HepG2 (cell line): ENCODE results near the gene UBE2D3. TPM values are rescaled to one million over a fixed set of nuclear protein-coding genes. Genes with fewer than 3 reads are reported as not detected.

Experiments
- ATAC-seq: fragments of 200-7000 bp; cut with Tn5 transposase; 3 replicates; pipeline ENCODE4 v1.9.1; 2020; ENCODE audit warnings: mild to moderate bottlenecking, moderate library complexity
- BruUV-seq: library from RNA; stranded (reverse); fragments of 400-500 nt; replicated peaks from 2 replicates; lab custom pipeline; 2021; lab: Mats Ljungman, UMichigan
- CTCF ChIA-PET: fragments of 300-600 bp; formaldehyde crosslinking; extraction: SDS; loops from one replicate; lab custom pipeline; 2021; ENCODE audit warnings: low total read pairs, inconsistent platforms, low intra/inter-chr PET ratio; lab: Yijun Ruan, JAX
- POLR2A ChIA-PET: fragments of 350-600 bp; sonication (Branson Sonifier 250); formaldehyde crosslinking; loops from one replicate; lab custom pipeline; 2020; ENCODE audit warnings: antibody characterized with exemption, inconsistent platforms; lab: Yijun Ruan, JAX
- DNase-seq: peaks from one replicate; pipeline ENCODE4 v3.0.0-alpha.2; 2015; ENCODE audit warnings: low spot score
- FAIRE-seq: peaks from 3 replicates; lab custom pipeline; 2011; peaks lifted over from hg19 to GRCh38; lab: Jason Lieb, UNC
- H2AFZ ChIP-seq: one replicate; pipeline ENCODE4 v1.6.1; 2011; ENCODE audit warnings: low read length, inconsistent platforms
- H3K27ac ChIP-seq: fragments of 300-600 bp; 3 replicates; pipeline ENCODE4 v1.8.0; 2011; ENCODE audit warnings: mixed run types, mild to moderate bottlenecking, mixed read lengths, low read length, inconsistent platforms; ENCODE audit not compliant: insufficient read depth; ENCODE audit errors: extremely low read length
- H3K27me3 ChIP-seq, 2 experiments: fragments of 200-600 bp in 1 of 2; 2 replicates in 1 of 2; 3 replicates in 1 of 2; pipeline versions ENCODE4 v1.6.0 to v1.8.0; 2011; ENCODE audit warnings: low read length in 2 of 2, mild to moderate bottlenecking in 2 of 2, moderate library complexity in 2 of 2, inconsistent platforms in 1 of 2; ENCODE audit not compliant: insufficient read depth in 2 of 2, control insufficient read depth in 1 of 2
- H3K36me3 ChIP-seq, 2 experiments: fragments of 200-600 bp in 1 of 2; replicated peaks in 1 of 2; 2 replicates in 1 of 2; 3 replicates in 1 of 2; pipeline versions ENCODE4 v1.5.1 to v1.8.0; 2011; ENCODE audit warnings: low read length in 2 of 2, inconsistent platforms in 1 of 2; ENCODE audit not compliant: insufficient read depth in 2 of 2, control insufficient read depth in 1 of 2
- H3K4me1 ChIP-seq: 2 replicates; pipeline ENCODE4 v1.5.1; 2012; ENCODE audit warnings: low read length, inconsistent platforms; ENCODE audit not compliant: insufficient read depth
- H3K4me2 ChIP-seq: 2 replicates; pipeline ENCODE4 v1.6.0; 2011; ENCODE audit warnings: low read depth, low read length, inconsistent platforms
- H3K4me3 ChIP-seq, 3 experiments: fragments of 200-600 bp in 1 of 3; sonication (generic), shearing (Covaris generic) in 1 of 3; replicated peaks in 1 of 3; 2 replicates each; pipeline ENCODE4 v1.5.1; 2011 to 2016; ENCODE audit warnings: low read length in 3 of 3, inconsistent platforms in 2 of 3, low read depth in 2 of 3, mild to moderate bottlenecking in 2 of 3, control low read depth in 1 of 3, mixed read lengths in 1 of 3; ENCODE audit not compliant: insufficient read depth in 1 of 3
- H3K79me2 ChIP-seq: one replicate; pipeline ENCODE4 v1.6.1; 2011; ENCODE audit warnings: low read length, inconsistent platforms; ENCODE audit not compliant: insufficient read depth
- H3K9ac ChIP-seq: 2 replicates; pipeline ENCODE4 v1.6.0; 2011; ENCODE audit warnings: mild to moderate bottlenecking, low read depth, low read length, inconsistent platforms; ENCODE audit not compliant: insufficient read depth
- H3K9me3 ChIP-seq: 2 replicates; pipeline ENCODE4 v1.5.1; 2012; ENCODE audit warnings: mild to moderate bottlenecking, low read length
- H4K20me1 ChIP-seq: 2 replicates; pipeline ENCODE4 v1.6.0; 2011; ENCODE audit warnings: inconsistent platforms, mild to moderate bottlenecking, low read length, moderate library complexity; ENCODE audit not compliant: insufficient read depth
- DR1 ChIP-seq: sonication (generic); formaldehyde crosslinking; IDR thresholded peaks from 2 replicates; pipeline ENCODE4 v1.8.0; 2021; ENCODE audit warnings: mild to moderate bottlenecking, missing genetic modification reagents, inconsistent platforms
- NR2F6 ChIP-seq, 2 experiments: IDR thresholded peaks; 2 replicates each; pipeline ENCODE4 v1.6.1; 2016; ENCODE audit warnings: antibody characterized with exemption in 1 of 2, mild to moderate bottlenecking in 1 of 2
- ONECUT2 ChIP-seq: sonication (generic); formaldehyde crosslinking; IDR thresholded peaks from 2 replicates; pipeline ENCODE4 v1.4.0; 2020; ENCODE audit warnings: missing genetic modification reagents
- RBM22 ChIP-seq: fragments of 200-400 bp; formaldehyde crosslinking; optimal IDR thresholded peaks from 2 replicates; pipeline ENCODE3; 2017; ENCODE audit warnings: mild to moderate bottlenecking, low read length, moderate library complexity
- ZBTB7B ChIP-seq: sonication (generic); formaldehyde crosslinking; IDR thresholded peaks from 2 replicates; pipeline ENCODE4 v1.4.0; 2020; ENCODE audit warnings: missing genetic modification reagents
- ZNF329 ChIP-seq: sonication (generic); formaldehyde crosslinking; IDR thresholded peaks from 2 replicates; pipeline ENCODE4 v1.9.0; 2021; ENCODE audit warnings: low read depth, mild to moderate bottlenecking, missing genetic modification reagents
- ZNF33B ChIP-seq: sonication (generic); formaldehyde crosslinking; IDR thresholded peaks from 2 replicates; pipeline ENCODE4 v1.5.1; 2020; ENCODE audit warnings: mild to moderate bottlenecking, missing genetic modification reagents
- ZSCAN9 ChIP-seq: IDR thresholded peaks from 2 replicates; pipeline ENCODE4 v1.6.1; 2016; ENCODE audit warnings: borderline replicate concordance
- WGBS: methylation state at CpG from one replicate; pipeline ENCODE4 v1.1.6; 2017; ENCODE audit warnings: low lambda C conversion rate; 5-methylcytosine and 5-hydroxymethylcytosine counted together
- in situ Hi-C: cut with HindIII; loops from 2 replicates; pipeline ENCODE4 v1.10.0; 2017; ENCODE audit warnings: low pct_unique_long_range_greater_than_20kb; ENCODE audit not compliant: extremely low pct_ligation_motif_present
- intact Hi-C: fragments of 100-400 bp; cut with micrococcal nuclease; formaldehyde crosslinking; loops from one replicate; pipeline ENCODE4 v1.10.0; 2022; ENCODE audit not compliant: unreplicated experiment
- polyA plus RNA-seq, 8 experiments: library from polyadenylated mRNA; depleted of rRNA in 3 of 8; stranded (reverse) in 7 of 8; unstranded in 1 of 8; fragments of >200 nt; fragmentation: Illumina TruSeq in 4 of 8; extraction: Trizol in 4 of 8; gene quantifications; 2 replicates each; pipeline versions ENCODE4 v1.2.1 to v1.2.3, GENCODE V29; 2011 to 2016; ENCODE audit warnings: low read depth in 4 of 8, missing spikeins in 1 of 8, mixed read lengths in 1 of 8; ENCODE audit not compliant: insufficient read depth in 1 of 8
- total RNA-seq, 5 experiments: library from RNA; depleted of rRNA; stranded (reverse); fragments of >200 nt; fragmentation: Illumina TruSeq; extraction: Trizol; gene quantifications; 2 replicates each; pipeline ENCODE4 v1.2.3, GENCODE V29; 2016; ENCODE audit warnings: low read depth in 1 of 5
- TF ChIP-seq, protein P1 (sequence below): IDR thresholded peaks from 2 replicates; pipeline ENCODE4 v1.6.1; 2016; ENCODE audit warnings: low read depth, borderline replicate concordance
- TF ChIP-seq, protein P2 (sequence below): IDR thresholded peaks from 2 replicates; pipeline ENCODE4 v1.6.1; 2016; ENCODE audit warnings: missing compliant biosample characterization, missing genetic modification reagents, borderline replicate concordance
- TF ChIP-seq, protein P3 (sequence below): sonication (generic); formaldehyde crosslinking; IDR thresholded peaks from 2 replicates; pipeline ENCODE4 v1.4.0; 2020; ENCODE audit warnings: missing genetic modification reagents
- TF ChIP-seq, protein P4 (sequence below): sonication (generic); formaldehyde crosslinking; IDR thresholded peaks from 2 replicates; pipeline ENCODE4 v1.4.0; 2020; ENCODE audit warnings: missing genetic modification reagents, borderline replicate concordance
- TF ChIP-seq, protein P5 (sequence below): IDR thresholded peaks from 2 replicates; pipeline ENCODE4 v1.6.1; 2018; ENCODE audit warnings: missing genetic modification reagents
- TF ChIP-seq, protein P6 (sequence below): sonication (generic); formaldehyde crosslinking; IDR thresholded peaks from 2 replicates; pipeline ENCODE4 v1.8.0; 2022; ENCODE audit warnings: mild to moderate bottlenecking, missing genetic modification reagents, moderate library complexity

The UBE2D3 gene
- total and polyA plus RNA-seq, 2 of the 13 experiments (the other 11 are each of a cell fraction or from before 2014, with no cell fraction given): 224 to 293 TPM

DNA sequence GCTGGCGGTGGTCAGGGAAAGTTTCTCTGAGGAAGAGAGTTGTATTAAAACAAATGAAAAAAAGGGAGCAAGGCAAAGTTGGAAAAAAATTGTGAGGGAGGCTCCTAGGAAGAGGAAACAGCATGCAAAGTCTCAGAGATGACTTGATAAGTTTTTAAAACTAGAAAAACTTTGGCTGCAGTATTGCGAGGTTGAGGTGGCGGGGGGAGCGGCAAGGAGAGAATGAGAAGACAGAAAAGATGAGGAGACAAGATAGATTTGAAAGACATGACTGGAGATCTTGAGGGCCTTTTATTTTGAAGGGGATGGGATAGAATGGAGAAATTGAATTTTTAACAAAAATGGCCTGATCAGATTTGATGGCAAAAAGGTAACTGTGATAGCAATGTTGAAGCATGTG, 4.8 kb upstream of the UBE2D3 start:
- WGBS: 98% methylated on average over 4 of the region's 4 CpGs
- H3K9ac ChIP-seq: no peak overlapping the region
- CTCF ChIA-PET: no interaction called here
- H3K27ac ChIP-seq: no peak overlapping the region
- H3K4me2 ChIP-seq: no peak overlapping the region
- H3K4me3 ChIP-seq: no peak overlapping the region
- POLR2A ChIA-PET: no interaction called here
- H4K20me1 ChIP-seq: 0 out of 2 replicates have a peak, but pooled peaks cover 3% of the 10 kb centered on the region
- TF ChIP-seq ZNF33B (CRISPR knock-in tag): no peak
- TF ChIP-seq, protein P1, sequence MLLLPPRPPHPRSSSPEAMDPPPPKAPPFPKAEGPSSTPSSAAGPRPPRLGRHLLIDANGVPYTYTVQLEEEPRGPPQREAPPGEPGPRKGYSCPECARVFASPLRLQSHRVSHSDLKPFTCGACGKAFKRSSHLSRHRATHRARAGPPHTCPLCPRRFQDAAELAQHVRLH (CRISPR knock-in tag): no peak
- TF ChIP-seq NR2F6 (IDR thresholded peaks at IDR 0.05): no peak
- no peak for TF ChIP-seq NR2F6 (CRISPR knock-in tag; IDR thresholded peaks at IDR 0.05)
- TF ChIP-seq ONECUT2 (CRISPR knock-in tag): no peak
- no peak for TF ChIP-seq ZSCAN9
- TF ChIP-seq, protein P2, sequence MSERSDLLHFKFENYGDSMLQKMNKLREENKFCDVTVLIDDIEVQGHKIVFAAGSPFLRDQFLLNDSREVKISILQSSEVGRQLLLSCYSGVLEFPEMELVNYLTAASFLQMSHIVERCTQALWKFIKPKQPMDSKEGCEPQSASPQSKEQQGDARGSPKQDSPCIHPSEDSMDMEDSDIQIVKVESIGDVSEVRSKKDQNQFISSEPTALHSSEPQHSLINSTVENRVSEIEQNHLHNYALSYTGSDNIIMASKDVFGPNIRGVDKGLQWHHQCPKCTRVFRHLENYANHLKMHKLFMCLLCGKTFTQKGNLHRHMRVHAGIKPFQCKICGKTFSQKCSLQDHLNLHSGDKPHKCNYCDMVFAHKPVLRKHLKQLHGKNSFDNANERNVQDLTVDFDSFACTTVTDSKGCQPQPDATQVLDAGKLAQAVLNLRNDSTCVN (CRISPR knock-in tag): no peak
- TF ChIP-seq, protein P3, sequence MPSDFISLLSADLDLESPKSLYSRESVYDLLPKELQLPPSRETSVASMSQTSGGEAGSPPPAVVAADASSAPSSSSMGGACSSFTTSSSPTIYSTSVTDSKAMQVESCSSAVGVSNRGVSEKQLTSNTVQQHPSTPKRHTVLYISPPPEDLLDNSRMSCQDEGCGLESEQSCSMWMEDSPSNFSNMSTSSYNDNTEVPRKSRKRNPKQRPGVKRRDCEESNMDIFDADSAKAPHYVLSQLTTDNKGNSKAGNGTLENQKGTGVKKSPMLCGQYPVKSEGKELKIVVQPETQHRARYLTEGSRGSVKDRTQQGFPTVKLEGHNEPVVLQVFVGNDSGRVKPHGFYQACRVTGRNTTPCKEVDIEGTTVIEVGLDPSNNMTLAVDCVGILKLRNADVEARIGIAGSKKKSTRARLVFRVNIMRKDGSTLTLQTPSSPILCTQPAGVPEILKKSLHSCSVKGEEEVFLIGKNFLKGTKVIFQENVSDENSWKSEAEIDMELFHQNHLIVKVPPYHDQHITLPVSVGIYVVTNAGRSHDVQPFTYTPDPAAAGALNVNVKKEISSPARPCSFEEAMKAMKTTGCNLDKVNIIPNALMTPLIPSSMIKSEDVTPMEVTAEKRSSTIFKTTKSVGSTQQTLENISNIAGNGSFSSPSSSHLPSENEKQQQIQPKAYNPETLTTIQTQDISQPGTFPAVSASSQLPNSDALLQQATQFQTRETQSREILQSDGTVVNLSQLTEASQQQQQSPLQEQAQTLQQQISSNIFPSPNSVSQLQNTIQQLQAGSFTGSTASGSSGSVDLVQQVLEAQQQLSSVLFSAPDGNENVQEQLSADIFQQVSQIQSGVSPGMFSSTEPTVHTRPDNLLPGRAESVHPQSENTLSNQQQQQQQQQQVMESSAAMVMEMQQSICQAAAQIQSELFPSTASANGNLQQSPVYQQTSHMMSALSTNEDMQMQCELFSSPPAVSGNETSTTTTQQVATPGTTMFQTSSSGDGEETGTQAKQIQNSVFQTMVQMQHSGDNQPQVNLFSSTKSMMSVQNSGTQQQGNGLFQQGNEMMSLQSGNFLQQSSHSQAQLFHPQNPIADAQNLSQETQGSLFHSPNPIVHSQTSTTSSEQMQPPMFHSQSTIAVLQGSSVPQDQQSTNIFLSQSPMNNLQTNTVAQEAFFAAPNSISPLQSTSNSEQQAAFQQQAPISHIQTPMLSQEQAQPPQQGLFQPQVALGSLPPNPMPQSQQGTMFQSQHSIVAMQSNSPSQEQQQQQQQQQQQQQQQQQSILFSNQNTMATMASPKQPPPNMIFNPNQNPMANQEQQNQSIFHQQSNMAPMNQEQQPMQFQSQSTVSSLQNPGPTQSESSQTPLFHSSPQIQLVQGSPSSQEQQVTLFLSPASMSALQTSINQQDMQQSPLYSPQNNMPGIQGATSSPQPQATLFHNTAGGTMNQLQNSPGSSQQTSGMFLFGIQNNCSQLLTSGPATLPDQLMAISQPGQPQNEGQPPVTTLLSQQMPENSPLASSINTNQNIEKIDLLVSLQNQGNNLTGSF (CRISPR knock-in tag): no peak
- TF ChIP-seq ZBTB7B (CRISPR knock-in tag): no peak
- TF ChIP-seq, protein P4, sequence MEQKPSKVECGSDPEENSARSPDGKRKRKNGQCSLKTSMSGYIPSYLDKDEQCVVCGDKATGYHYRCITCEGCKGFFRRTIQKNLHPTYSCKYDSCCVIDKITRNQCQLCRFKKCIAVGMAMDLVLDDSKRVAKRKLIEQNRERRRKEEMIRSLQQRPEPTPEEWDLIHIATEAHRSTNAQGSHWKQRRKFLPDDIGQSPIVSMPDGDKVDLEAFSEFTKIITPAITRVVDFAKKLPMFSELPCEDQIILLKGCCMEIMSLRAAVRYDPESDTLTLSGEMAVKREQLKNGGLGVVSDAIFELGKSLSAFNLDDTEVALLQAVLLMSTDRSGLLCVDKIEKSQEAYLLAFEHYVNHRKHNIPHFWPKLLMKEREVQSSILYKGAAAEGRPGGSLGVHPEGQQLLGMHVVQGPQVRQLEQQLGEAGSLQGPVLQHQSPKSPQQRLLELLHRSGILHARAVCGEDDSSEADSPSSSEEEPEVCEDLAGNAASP (CRISPR knock-in tag): no peak
- TF ChIP-seq, protein P5, sequence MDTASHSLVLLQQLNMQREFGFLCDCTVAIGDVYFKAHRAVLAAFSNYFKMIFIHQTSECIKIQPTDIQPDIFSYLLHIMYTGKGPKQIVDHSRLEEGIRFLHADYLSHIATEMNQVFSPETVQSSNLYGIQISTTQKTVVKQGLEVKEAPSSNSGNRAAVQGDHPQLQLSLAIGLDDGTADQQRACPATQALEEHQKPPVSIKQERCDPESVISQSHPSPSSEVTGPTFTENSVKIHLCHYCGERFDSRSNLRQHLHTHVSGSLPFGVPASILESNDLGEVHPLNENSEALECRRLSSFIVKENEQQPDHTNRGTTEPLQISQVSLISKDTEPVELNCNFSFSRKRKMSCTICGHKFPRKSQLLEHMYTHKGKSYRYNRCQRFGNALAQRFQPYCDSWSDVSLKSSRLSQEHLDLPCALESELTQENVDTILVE: no peak
- no peak for TF ChIP-seq RBM22
- TF ChIP-seq ZNF329 (CRISPR knock-in tag): no peak
- no peak for TF ChIP-seq DR1 (CRISPR knock-in tag)
- TF ChIP-seq, protein P6, sequence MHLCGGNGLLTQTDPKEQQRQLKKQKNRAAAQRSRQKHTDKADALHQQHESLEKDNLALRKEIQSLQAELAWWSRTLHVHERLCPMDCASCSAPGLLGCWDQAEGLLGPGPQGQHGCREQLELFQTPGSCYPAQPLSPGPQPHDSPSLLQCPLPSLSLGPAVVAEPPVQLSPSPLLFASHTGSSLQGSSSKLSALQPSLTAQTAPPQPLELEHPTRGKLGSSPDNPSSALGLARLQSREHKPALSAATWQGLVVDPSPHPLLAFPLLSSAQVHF (CRISPR knock-in tag): no peak
- TF ChIP-seq, all 625 proteins: peak for 0
- Histone ChIP-seq H3K79me2 (peaks cover 14% of the 10 kb centered on the region), H2AFZ (no peak overlapping the region), H3K36me3 (no peaks in the 10 kb centered on the region), H3K9me3 (no peaks in the 10 kb centered on the region), H3K27me3 (no peaks in the 10 kb centered on the region), H3K4me1 (peaks cover 37% of the 10 kb centered on the region)
- BruUV-seq: no TSS peak
- DNase-seq (no peak), ATAC-seq (no peak), FAIRE-seq (no peak)
- in situ Hi-C loops (no loop called here), intact Hi-C loops (no loop called here)
